Activated B cell treated with CpG ODN at 0.5 μM for 24 hours (primary cell): Measurements from ENCODE around the gene DSG3. TPM values are rescaled to one million over a fixed set of nuclear protein-coding genes. Genes with fewer than 3 reads are reported as not detected.

ENCODE experiments used
- ATAC-seq: fragments of 200-7000 bp; cut with Tn5 transposase; one replicate; pipeline ENCODE4 v1.10.0; 2021; ENCODE audit warnings: low read depth, mild to moderate bottlenecking, moderate library complexity
- CTCF ChIA-PET: fragments of 350-600 bp; sonication (Branson Sonifier 250); formaldehyde crosslinking; loops from one replicate; lab custom pipeline; 2021; ENCODE audit warnings: antibody characterized with exemption; lab: Charles Lee
- POLR2A ChIA-PET: fragments of 350-600 bp; sonication (Branson Sonifier 250); formaldehyde crosslinking; loops from one replicate; lab custom pipeline; 2021; ENCODE audit warnings: antibody characterized with exemption; lab: Charles Lee
- DNase-seq: peaks from one replicate; pipeline ENCODE4 v3.0.0; 2022
- H3K27ac Mint-ChIP-seq: one replicate; pipeline ENCODE4 v1.8.0; 2020; ENCODE audit warnings: mixed read lengths
- H3K27me3 Mint-ChIP-seq: one replicate; pipeline ENCODE4 v1.8.0; 2021; ENCODE audit warnings: mixed read lengths
- H3K36me3 Mint-ChIP-seq: one replicate; pipeline ENCODE4 v1.8.0; 2021; ENCODE audit warnings: low read depth, mixed read lengths
- H3K4me1 Mint-ChIP-seq: one replicate; pipeline ENCODE4 v1.8.0; 2021; ENCODE audit warnings: mixed read lengths
- H3K4me3 Mint-ChIP-seq: one replicate; pipeline ENCODE4 v1.8.0; 2020; ENCODE audit warnings: mild to moderate bottlenecking, mixed read lengths
- H3K9me3 Mint-ChIP-seq: one replicate; pipeline ENCODE4 v1.8.0; 2020; ENCODE audit warnings: mixed read lengths
- CTCF ChIP-seq: fragments of 200-600 bp; IDR thresholded peaks from one replicate; pipeline ENCODE4 v1.8.0; 2022; ENCODE audit warnings: antibody characterized with exemption, mild to moderate bottlenecking
- intact Hi-C: fragments of 100-400 bp; cut with micrococcal nuclease; formaldehyde crosslinking; loops from one replicate; pipeline ENCODE4 v1.15.1; 2024
- total RNA-seq: library from RNA; stranded (reverse); gene quantifications from 2 replicates; pipeline ENCODE4 v1.2.3, GENCODE V29; 2022

Gene DSG3
- total RNA-seq, 1 donor from 2014 or later = not detected

- Mint-ChIP-seq H3K4me3 (no peak overlapping the region), H3K27ac (no peak overlapping the region), H3K4me1 (no peaks in the 10 kb centered on the region), H3K27me3 (no peaks in the 10 kb centered on the region), H3K36me3 (no peaks in the 10 kb centered on the region), H3K9me3 (peaks cover 12% of the 10 kb centered on the region)
- TF ChIP-seq CTCF = no peak
- no peak for ATAC-seq
- ChIA-PET POLR2A (no interaction called here), CTCF (no interaction called here)
- no peak for DNase-seq
- intact Hi-C loops = no loop called here
These were observed 34.4 kb upstream of the DSG3 start for GRCh38 chr18:31413137-31413536.

GRCh38 chr18:31417850-31418249 lies 29.7 kb upstream of the DSG3 start:
- intact Hi-C loops = no loop called here
- peaks cover 5% of the 10 kb centered on the region for H3K9me3 Mint-ChIP-seq
- ChIA-PET CTCF (no interaction called here), POLR2A (no interaction called here)
- ATAC-seq = no peak
- H3K4me3 Mint-ChIP-seq = no peak overlapping the region
- H3K27me3 Mint-ChIP-seq = no peaks in the 10 kb centered on the region
- H3K4me1 Mint-ChIP-seq = no peaks in the 10 kb centered on the region
- no peak overlapping the region for H3K27ac Mint-ChIP-seq
- no peak for DNase-seq
- no peaks in the 10 kb centered on the region for H3K36me3 Mint-ChIP-seq
- no peak for TF ChIP-seq CTCF

- no peak overlapping the region for H3K4me3 Mint-ChIP-seq
- H3K27me3 Mint-ChIP-seq = no peaks in the 10 kb centered on the region
- DNase-seq = no peak
- ChIA-PET CTCF (no interaction called here), POLR2A (no interaction called here)
- H3K9me3 Mint-ChIP-seq = peaks cover 5% of the 10 kb centered on the region
- no peaks in the 10 kb centered on the region for H3K4me1 Mint-ChIP-seq
- no peak overlapping the region for H3K27ac Mint-ChIP-seq
- intact Hi-C loops = no loop called here
- no peaks in the 10 kb centered on the region for H3K36me3 Mint-ChIP-seq
- ATAC-seq = no peak
- TF ChIP-seq CTCF = no peak
These were observed 28.0 kb upstream of the DSG3 start for GRCh38 chr18:31419457-31419932.

- DNase-seq = no peak
- ATAC-seq = no peak
- Mint-ChIP-seq H3K4me1 (no peaks in the 10 kb centered on the region), H3K4me3 (no peak overlapping the region), H3K9me3 (peaks cover 5% of the 10 kb centered on the region), H3K27ac (no peak overlapping the region), H3K27me3 (no peaks in the 10 kb centered on the region), H3K36me3 (no peaks in the 10 kb centered on the region)
- intact Hi-C loops = no loop called here
- POLR2A ChIA-PET = no interaction called here
- TF ChIP-seq CTCF = no peak
- CTCF ChIA-PET = no interaction called here
These were observed 27.5 kb upstream of the DSG3 start for GRCh38 chr18:31420032-31420431.

DNA sequence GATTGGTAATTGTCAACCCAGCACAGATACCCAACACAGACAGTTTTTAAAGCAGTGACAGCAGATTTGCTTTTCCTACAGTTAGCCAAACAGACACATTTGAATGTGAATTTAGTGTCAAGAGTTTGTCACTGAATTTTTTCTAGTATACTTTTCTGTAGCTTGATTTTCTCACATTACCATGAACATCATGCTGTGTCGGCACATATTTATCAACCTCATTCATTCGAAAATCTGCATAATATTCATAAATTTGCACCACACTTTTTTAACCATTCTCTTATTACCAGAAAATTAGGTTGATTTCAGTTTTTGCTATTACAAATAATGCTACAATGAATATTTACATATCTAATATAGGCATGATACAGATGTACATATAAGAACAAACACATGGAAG lies 27.0 kb upstream of the DSG3 start:
- no peaks in the 10 kb centered on the region for H3K36me3 Mint-ChIP-seq
- DNase-seq (no peak), ATAC-seq (no peak)
- CTCF ChIA-PET = no interaction called here
- no peak overlapping the region for H3K27ac Mint-ChIP-seq
- intact Hi-C loops = no loop called here
- H3K4me3 Mint-ChIP-seq = no peak overlapping the region
- H3K9me3 Mint-ChIP-seq = peaks cover 5% of the 10 kb centered on the region
- POLR2A ChIA-PET = no interaction called here
- H3K4me1 Mint-ChIP-seq = no peaks in the 10 kb centered on the region
- no peak for TF ChIP-seq CTCF
- no peaks in the 10 kb centered on the region for H3K27me3 Mint-ChIP-seq
